GM23248 (cell line): ENCODE measurements around the gene ZBTB7C. TPM values are rescaled to one million over a fixed set of nuclear protein-coding genes. Genes with fewer than 3 reads are reported as not detected.

Source experiments
- DNase-seq: peaks from one replicate; pipeline ENCODE4 v3.0.0-alpha.2; 2015
- H2AFZ ChIP-seq: fragments of 200-600 bp; sonication (generic); 2 replicates; pipeline ENCODE4 v1.6.1; 2016; ENCODE audit warnings: antibody characterized with exemption
- H3F3A ChIP-seq: fragments of 200-600 bp; sonication (generic); 2 replicates; pipeline ENCODE4 v1.6.1; 2016; ENCODE audit warnings: mild to moderate bottlenecking, antibody characterized with exemption, mixed run types; ENCODE audit not compliant: insufficient read depth
- H3K27ac ChIP-seq: fragments of 200-600 bp; sonication (generic); 2 replicates; pipeline ENCODE4 v1.5.1; 2016; ENCODE audit warnings: mild to moderate bottlenecking
- H3K27me3 ChIP-seq: fragments of 200-600 bp; sonication (generic); replicated peaks from 2 replicates; pipeline ENCODE4 v1.6.1; 2016; ENCODE audit warnings: mild to moderate bottlenecking; ENCODE audit not compliant: insufficient read depth
- H3K36me3 ChIP-seq: fragments of 200-600 bp; sonication (generic); 2 replicates; pipeline ENCODE4 v1.6.1; 2016; ENCODE audit warnings: low read depth, mild to moderate bottlenecking
- H3K4me1 ChIP-seq: fragments of 200-600 bp; sonication (generic); 2 replicates; pipeline ENCODE4 v1.6.1; 2016; ENCODE audit warnings: mild to moderate bottlenecking; ENCODE audit not compliant: insufficient read depth
- H3K4me2 ChIP-seq: fragments of 200-600 bp; sonication (generic); one replicate; pipeline ENCODE4 v1.6.1; 2016; ENCODE audit warnings: mild to moderate bottlenecking; ENCODE audit not compliant: unreplicated experiment
- H3K4me3 ChIP-seq: fragments of 200-600 bp; sonication (generic); 2 replicates; pipeline ENCODE4 v1.5.1; 2016; ENCODE audit warnings: mild to moderate bottlenecking
- H3K79me2 ChIP-seq: fragments of 200-600 bp; sonication (generic); 2 replicates; pipeline ENCODE4 v1.6.1; 2016; ENCODE audit warnings: mild to moderate bottlenecking; ENCODE audit not compliant: insufficient read depth
- H3K9ac ChIP-seq: fragments of 200-600 bp; sonication (generic); 2 replicates; pipeline ENCODE4 v1.6.1; 2016; ENCODE audit warnings: mild to moderate bottlenecking
- H3K9me2 ChIP-seq: fragments of 200-600 bp; sonication (generic); 2 replicates; pipeline ENCODE4 v1.6.1; 2016; ENCODE audit warnings: mixed run types, mild to moderate bottlenecking, moderate library complexity; ENCODE audit not compliant: insufficient read depth
- H3K9me3 ChIP-seq: fragments of 200-600 bp; sonication (generic); one replicate; pipeline ENCODE4 v1.6.1; 2017; ENCODE audit warnings: low read depth
- H4K20me1 ChIP-seq: fragments of 200-600 bp; sonication (generic); 2 replicates; pipeline ENCODE4 v1.6.0; 2016; ENCODE audit not compliant: insufficient read depth
- EZH2 ChIP-seq: fragments of 200-600 bp; sonication (generic); IDR thresholded peaks from 2 replicates; pipeline ENCODE4 v1.6.1; 2018; ENCODE audit warnings: antibody characterized with exemption, mild to moderate bottlenecking; ENCODE audit not compliant: insufficient read depth, poor library complexity, severe bottlenecking
- EZH2phosphoT487 ChIP-seq: fragments of 200-600 bp; sonication (generic); IDR thresholded peaks from 2 replicates; pipeline ENCODE4 v1.6.1; 2018; ENCODE audit warnings: antibody characterized with exemption, moderate library complexity, mild to moderate bottlenecking, low read depth; ENCODE audit not compliant: insufficient read depth
- WGBS, 2 experiments: methylation state at CpG; one replicate each; pipeline ENCODE4 v1.1.6; 2015 to 2017; ENCODE audit warnings: low lambda C conversion rate in 2 of 2, low coverage in 1 of 2; ENCODE audit errors: missing lambda C conversion rate in 2 of 2; 5-methylcytosine and 5-hydroxymethylcytosine counted together
- in situ Hi-C: fragments of 300-500 bp; cut with MboI; formaldehyde crosslinking; loops from 2 replicates; pipeline ENCODE4 v1.15.0; 2020
- polyA plus RNA-seq: library from polyadenylated mRNA; unstranded; fragments of >200 nt; fragmentation: Nextera tagmentation; extraction: Ambion mirVana; gene quantifications from 2 replicates; pipeline ENCODE4 v1.2.1, GENCODE V29; 2016
- total RNA-seq: library from RNA; depleted of rRNA; stranded (reverse); fragments of >200 nt; shearing (Covaris generic); gene quantifications from 2 replicates; pipeline ENCODE4 v1.2.3, GENCODE V29; 2014

The ZBTB7C gene
- total and polyA plus RNA-seq, 2 experiments from 2014 or later: not detected

GRCh38 chr18:48022021-48022420 is 387.2 kb downstream of the ZBTB7C start:
- 0 out of 2 replicates have a peak, but pooled peaks cover 8% of the 10 kb centered on the region for H3K4me1 ChIP-seq
- no peaks in the 10 kb centered on the region; the same call in 1 of the 2 replicates for H3K27me3 ChIP-seq
- H3K4me3 ChIP-seq: no peak overlapping the region
- H3K9me2 ChIP-seq: no peaks in the 10 kb centered on the region
- no peaks in the 10 kb centered on the region for H3K36me3 ChIP-seq
- 82 to 87% methylated on average over 10 of the region's 10 CpGs for WGBS, 2 experiments
- no peak overlapping the region for H2AFZ ChIP-seq
- in situ Hi-C loops: loop anchor here (25.0 kb wide), 1 partner anchor 810 kb away; no protein-coding TSS in a partner anchor
- no peaks in the 10 kb centered on the region for H3K9me3 ChIP-seq
- no peaks in the 10 kb centered on the region for H4K20me1 ChIP-seq
- no peaks in the 10 kb centered on the region for H3K79me2 ChIP-seq
- DNase-seq: no peak
- H3K4me2 ChIP-seq: no peak overlapping the region
- H3F3A ChIP-seq: no peaks in the 10 kb centered on the region
- H3K9ac ChIP-seq: no peak overlapping the region
- no peak overlapping the region for H3K27ac ChIP-seq
- TF ChIP-seq EZH2phosphoT487: no peak
- no peak for TF ChIP-seq EZH2

- H3K27me3 ChIP-seq: peaks cover 4% of the 10 kb centered on the region; the same call in 1 of the 2 replicates
- H3K9me3 ChIP-seq: no peaks in the 10 kb centered on the region
- no peaks in the 10 kb centered on the region for H4K20me1 ChIP-seq
- no peak overlapping the region for H3K4me3 ChIP-seq
- H3K36me3 ChIP-seq: no peaks in the 10 kb centered on the region
- WGBS, 2 experiments: 44 to 45% methylated on average over 5 of the region's 5 CpGs
- H3K4me1 ChIP-seq: 0 out of 2 replicates have a peak, but pooled peaks cover 8% of the 10 kb centered on the region
- no peak for DNase-seq
- H2AFZ ChIP-seq: no peak overlapping the region
- no peak overlapping the region for H3K9ac ChIP-seq
- no peaks in the 10 kb centered on the region for H3K9me2 ChIP-seq
- no peak overlapping the region for H3K27ac ChIP-seq
- no peaks in the 10 kb centered on the region for H3K79me2 ChIP-seq
- in situ Hi-C loops: loop anchor here (25.0 kb wide), 1 partner anchor 809 kb away; no protein-coding TSS in a partner anchor
- H3F3A ChIP-seq: no peaks in the 10 kb centered on the region
- H3K4me2 ChIP-seq: no peak overlapping the region
- TF ChIP-seq EZH2 (no peak), EZH2phosphoT487 (no peak)
These were observed 387.8 kb downstream of the ZBTB7C start for GRCh38 chr18:48021273-48021914.

- no peak overlapping the region for H3K4me3 ChIP-seq
- H3K9me2 ChIP-seq: no peaks in the 10 kb centered on the region
- H3K27ac ChIP-seq: no peak overlapping the region
- in situ Hi-C loops: loop anchor here (25.0 kb wide), 1 partner anchor 808 kb away; no protein-coding TSS in a partner anchor
- WGBS, 2 experiments: 55 to 63% methylated on average over 2 to 8 of the region's 8 CpGs
- no peak overlapping the region for H2AFZ ChIP-seq
- H3K79me2 ChIP-seq: no peaks in the 10 kb centered on the region
- H4K20me1 ChIP-seq: no peaks in the 10 kb centered on the region
- peaks cover 12% of the 10 kb centered on the region; the same call in 1 of the 2 replicates for H3K27me3 ChIP-seq
- DNase-seq: no peak
- H3K4me2 ChIP-seq: no peak overlapping the region
- 0 out of 2 replicates have a peak, but pooled peaks cover 8% of the 10 kb centered on the region for H3K4me1 ChIP-seq
- no peaks in the 10 kb centered on the region for H3K9me3 ChIP-seq
- H3F3A ChIP-seq: no peaks in the 10 kb centered on the region
- H3K36me3 ChIP-seq: no peaks in the 10 kb centered on the region
- TF ChIP-seq EZH2: no peak
- no peak for TF ChIP-seq EZH2phosphoT487
- H3K9ac ChIP-seq: no peak overlapping the region
These were observed 388.6 kb downstream of the ZBTB7C start for GRCh38 chr18:48020337-48021250.

- TF ChIP-seq EZH2: no peak
- no peak for TF ChIP-seq EZH2phosphoT487
- in situ Hi-C loops: loop anchor here (25.0 kb wide), 1 partner anchor 807 kb away; no protein-coding TSS in a partner anchor
- Histone ChIP-seq H3K79me2 (no peaks in the 10 kb centered on the region), H3K9ac (no peak overlapping the region), H3K9me2 (no peaks in the 10 kb centered on the region), H3K4me2 (no peak overlapping the region), H3K27ac (no peak overlapping the region), H3K36me3 (no peaks in the 10 kb centered on the region), H3K4me1 (0 out of 2 replicates have a peak, but pooled peaks cover 8% of the 10 kb centered on the region), H3K9me3 (no peaks in the 10 kb centered on the region), H4K20me1 (no peaks in the 10 kb centered on the region), H2AFZ (no peak overlapping the region), H3K27me3 (peaks cover 17% of the 10 kb centered on the region; the same call in 1 of the 2 replicates), H3K4me3 (no peak overlapping the region), H3F3A (no peaks in the 10 kb centered on the region)
- WGBS, 2 experiments: 59 to 60% methylated on average over 6 of the region's 6 CpGs
- DNase-seq: no peak
These were observed 389.4 kb downstream of the ZBTB7C start for GRCh38 chr18:48019557-48020325.
